HepG2 (cell line): Measurements from ENCODE around the gene ODAD4.

ENCODE experiments used
- ZNF780A ChIP-seq: sonication (generic); formaldehyde crosslinking; IDR thresholded peaks from 2 replicates; pipeline ENCODE4 v1.8.0; 2022; ENCODE audit warnings: mild to moderate bottlenecking, missing genetic modification reagents, moderate library complexity
- TF ChIP-seq, protein P1 (sequence below): sonication (generic); formaldehyde crosslinking; IDR thresholded peaks from 2 replicates; pipeline ENCODE4 v1.5.0; 2020; ENCODE audit warnings: mild to moderate bottlenecking, missing genetic modification reagents, moderate library complexity

DNA sequence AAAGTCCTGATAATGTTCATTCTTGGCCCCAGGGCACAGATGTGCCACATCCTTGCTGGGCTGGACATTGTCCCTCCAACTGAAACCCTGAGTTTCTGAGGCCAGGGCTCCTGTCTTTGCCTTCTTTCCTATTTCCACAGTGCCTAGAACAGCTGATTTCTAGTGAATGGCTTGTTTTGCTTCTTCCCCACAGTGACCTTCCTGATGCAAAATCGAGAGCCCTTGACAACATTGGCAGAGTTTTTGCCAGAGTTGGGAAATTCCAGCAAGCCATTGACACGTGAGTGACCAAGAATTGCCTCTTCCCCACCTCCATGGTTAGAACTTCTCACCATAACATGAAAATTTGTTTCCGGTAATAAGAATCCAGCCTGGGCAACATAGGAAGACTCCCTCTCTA lies 14.5 kb downstream of the ODAD4 start:
- TF ChIP-seq, protein P1, sequence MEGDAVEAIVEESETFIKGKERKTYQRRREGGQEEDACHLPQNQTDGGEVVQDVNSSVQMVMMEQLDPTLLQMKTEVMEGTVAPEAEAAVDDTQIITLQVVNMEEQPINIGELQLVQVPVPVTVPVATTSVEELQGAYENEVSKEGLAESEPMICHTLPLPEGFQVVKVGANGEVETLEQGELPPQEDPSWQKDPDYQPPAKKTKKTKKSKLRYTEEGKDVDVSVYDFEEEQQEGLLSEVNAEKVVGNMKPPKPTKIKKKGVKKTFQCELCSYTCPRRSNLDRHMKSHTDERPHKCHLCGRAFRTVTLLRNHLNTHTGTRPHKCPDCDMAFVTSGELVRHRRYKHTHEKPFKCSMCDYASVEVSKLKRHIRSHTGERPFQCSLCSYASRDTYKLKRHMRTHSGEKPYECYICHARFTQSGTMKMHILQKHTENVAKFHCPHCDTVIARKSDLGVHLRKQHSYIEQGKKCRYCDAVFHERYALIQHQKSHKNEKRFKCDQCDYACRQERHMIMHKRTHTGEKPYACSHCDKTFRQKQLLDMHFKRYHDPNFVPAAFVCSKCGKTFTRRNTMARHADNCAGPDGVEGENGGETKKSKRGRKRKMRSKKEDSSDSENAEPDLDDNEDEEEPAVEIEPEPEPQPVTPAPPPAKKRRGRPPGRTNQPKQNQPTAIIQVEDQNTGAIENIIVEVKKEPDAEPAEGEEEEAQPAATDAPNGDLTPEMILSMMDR, result no peak
- TF ChIP-seq ZNF780A (CRISPR knock-in tag), result no peak
